ENCODE data around the gene SLC22A17. TPM values are rescaled to one million over a fixed set of nuclear protein-coding genes. Genes with fewer than 3 reads are reported as not detected.

SLC22A17 gene
- total and polyA plus RNA-seq, 9 of the 15 experiments (the other 6 are each of a cell fraction or from before 2014, with no cell fraction given) = 0.07 to 0.09 TPM; not detected in 7

DNA sequence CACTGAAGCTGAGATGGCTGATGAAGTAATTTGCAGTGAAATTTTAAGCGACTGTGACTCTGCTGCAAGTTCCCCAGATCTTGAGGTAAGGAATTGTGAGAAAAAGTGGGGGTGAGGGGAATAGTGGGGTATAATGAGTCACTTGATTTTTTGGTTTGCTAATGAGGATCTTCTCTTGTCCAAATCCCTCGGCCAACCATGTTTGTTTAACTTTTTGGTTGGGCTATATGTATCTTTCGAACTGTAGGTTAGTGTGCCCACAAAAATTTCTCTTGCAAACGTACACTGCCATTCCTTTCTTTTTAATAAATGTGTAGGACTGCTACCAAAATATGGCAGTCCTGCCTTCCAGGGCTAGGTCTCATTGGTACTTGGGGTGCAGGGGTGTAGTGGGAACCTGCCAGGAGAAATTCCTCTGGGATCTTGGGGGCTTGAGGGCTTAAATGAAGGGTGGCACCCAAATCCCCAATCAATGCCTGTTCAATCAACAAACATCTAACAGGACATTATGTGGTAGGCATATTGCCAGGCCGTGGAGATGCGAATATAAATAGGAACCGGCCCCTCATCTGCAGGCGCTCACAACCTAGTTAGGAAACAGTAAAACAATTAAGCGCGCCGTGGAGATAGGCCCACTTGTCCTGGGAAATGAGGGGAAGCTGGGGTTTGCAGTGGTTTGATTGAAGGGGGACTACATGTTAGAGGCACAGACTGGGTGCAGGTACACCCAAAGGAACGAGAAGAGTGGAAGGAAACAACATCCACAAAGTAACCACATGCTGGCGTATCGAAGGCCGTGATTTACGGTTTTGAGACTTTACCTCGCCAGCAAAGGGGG is 32.7 kb downstream of the SLC22A17 start (continued):
- TF ChIP-seq, protein P1, sequence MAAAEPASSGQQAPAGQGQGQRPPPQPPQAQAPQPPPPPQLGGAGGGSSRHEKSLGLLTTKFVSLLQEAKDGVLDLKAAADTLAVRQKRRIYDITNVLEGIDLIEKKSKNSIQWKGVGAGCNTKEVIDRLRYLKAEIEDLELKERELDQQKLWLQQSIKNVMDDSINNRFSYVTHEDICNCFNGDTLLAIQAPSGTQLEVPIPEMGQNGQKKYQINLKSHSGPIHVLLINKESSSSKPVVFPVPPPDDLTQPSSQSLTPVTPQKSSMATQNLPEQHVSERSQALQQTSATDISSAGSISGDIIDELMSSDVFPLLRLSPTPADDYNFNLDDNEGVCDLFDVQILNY (CRISPR knock-in tag; IDR thresholded peaks at IDR 0.05) = no peak
- TF ChIP-seq, protein P2, sequence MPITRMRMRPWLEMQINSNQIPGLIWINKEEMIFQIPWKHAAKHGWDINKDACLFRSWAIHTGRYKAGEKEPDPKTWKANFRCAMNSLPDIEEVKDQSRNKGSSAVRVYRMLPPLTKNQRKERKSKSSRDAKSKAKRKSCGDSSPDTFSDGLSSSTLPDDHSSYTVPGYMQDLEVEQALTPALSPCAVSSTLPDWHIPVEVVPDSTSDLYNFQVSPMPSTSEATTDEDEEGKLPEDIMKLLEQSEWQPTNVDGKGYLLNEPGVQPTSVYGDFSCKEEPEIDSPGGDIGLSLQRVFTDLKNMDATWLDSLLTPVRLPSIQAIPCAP (CRISPR knock-in tag; IDR thresholded peaks at IDR 0.05; ENCODE audit: borderline replicate concordance) = no peak
- TF ChIP-seq TGIF2 (CRISPR knock-in tag; IDR thresholded peaks at IDR 0.05) (no peak), ZNF785 (CRISPR knock-in tag; IDR thresholded peaks at IDR 0.05) (no peak), ESRRB (CRISPR knock-in tag; IDR thresholded peaks at IDR 0.05; ENCODE audit: borderline replicate concordance) (no peak), FOXJ2 (tag; IDR thresholded peaks at IDR 0.05) (no peak), MYC (IDR thresholded peaks at IDR 0.05; ENCODE audit: low read depth, low read length) (no peak), MYC (CRISPR knock-in tag; IDR thresholded peaks at IDR 0.05; ENCODE audit: borderline replicate concordance, low read depth) (peak; percentile 64; the same call in 1 of the 2 replicates), ESRRA (IDR thresholded peaks at IDR 0.05; ENCODE audit: borderline replicate concordance, low read depth) (no peak)
- TF ChIP-seq, protein P3, sequence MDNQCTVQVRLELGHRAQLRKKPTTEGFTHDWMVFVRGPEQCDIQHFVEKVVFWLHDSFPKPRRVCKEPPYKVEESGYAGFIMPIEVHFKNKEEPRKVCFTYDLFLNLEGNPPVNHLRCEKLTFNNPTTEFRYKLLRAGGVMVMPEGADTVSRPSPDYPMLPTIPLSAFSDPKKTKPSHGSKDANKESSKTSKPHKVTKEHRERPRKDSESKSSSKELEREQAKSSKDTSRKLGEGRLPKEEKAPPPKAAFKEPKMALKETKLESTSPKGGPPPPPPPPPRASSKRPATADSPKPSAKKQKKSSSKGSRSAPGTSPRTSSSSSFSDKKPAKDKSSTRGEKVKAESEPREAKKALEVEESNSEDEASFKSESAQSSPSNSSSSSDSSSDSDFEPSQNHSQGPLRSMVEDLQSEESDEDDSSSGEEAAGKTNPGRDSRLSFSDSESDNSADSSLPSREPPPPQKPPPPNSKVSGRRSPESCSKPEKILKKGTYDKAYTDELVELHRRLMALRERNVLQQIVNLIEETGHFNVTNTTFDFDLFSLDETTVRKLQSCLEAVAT (IDR thresholded peaks at IDR 0.05) = peak in 1 of 2 experiments; percentile 85; a peak in 1 of 4 replicates
- TF ChIP-seq, protein P4, sequence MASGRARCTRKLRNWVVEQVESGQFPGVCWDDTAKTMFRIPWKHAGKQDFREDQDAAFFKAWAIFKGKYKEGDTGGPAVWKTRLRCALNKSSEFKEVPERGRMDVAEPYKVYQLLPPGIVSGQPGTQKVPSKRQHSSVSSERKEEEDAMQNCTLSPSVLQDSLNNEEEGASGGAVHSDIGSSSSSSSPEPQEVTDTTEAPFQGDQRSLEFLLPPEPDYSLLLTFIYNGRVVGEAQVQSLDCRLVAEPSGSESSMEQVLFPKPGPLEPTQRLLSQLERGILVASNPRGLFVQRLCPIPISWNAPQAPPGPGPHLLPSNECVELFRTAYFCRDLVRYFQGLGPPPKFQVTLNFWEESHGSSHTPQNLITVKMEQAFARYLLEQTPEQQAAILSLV (tag; IDR thresholded peaks at IDR 0.05) = 0 out of 2 replicates have a peak, but pooled peaks have one; percentile 7
- TF ChIP-seq, protein P5, sequence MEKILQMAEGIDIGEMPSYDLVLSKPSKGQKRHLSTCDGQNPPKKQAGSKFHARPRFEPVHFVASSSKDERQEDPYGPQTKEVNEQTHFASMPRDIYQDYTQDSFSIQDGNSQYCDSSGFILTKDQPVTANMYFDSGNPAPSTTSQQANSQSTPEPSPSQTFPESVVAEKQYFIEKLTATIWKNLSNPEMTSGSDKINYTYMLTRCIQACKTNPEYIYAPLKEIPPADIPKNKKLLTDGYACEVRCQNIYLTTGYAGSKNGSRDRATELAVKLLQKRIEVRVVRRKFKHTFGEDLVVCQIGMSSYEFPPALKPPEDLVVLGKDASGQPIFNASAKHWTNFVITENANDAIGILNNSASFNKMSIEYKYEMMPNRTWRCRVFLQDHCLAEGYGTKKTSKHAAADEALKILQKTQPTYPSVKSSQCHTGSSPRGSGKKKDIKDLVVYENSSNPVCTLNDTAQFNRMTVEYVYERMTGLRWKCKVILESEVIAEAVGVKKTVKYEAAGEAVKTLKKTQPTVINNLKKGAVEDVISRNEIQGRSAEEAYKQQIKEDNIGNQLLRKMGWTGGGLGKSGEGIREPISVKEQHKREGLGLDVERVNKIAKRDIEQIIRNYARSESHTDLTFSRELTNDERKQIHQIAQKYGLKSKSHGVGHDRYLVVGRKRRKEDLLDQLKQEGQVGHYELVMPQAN (IDR thresholded peaks at IDR 0.05; ENCODE audit: borderline replicate concordance) = no peak
